K562 (cell line): ENCODE results near the gene FAM168B. TPM values are rescaled to one million over a fixed set of nuclear protein-coding genes. Genes with fewer than 3 reads are reported as not detected.
A peak's percentile ranks its signal among the peaks of the same experiment; 100 is the strongest.

Experiments
- ATF7 ChIP-seq: fragments of 450-650 bp; IDR thresholded peaks from 2 replicates; pipeline ENCODE4 v1.7.1; 2014; ENCODE audit warnings: mild to moderate bottlenecking, moderate library complexity
- BHLHE40 ChIP-seq: IDR thresholded peaks from 2 replicates; pipeline ENCODE4 v1.6.1; 2011; ENCODE audit warnings: low read length, improper control_type of control experiment
- DACH1 ChIP-seq: fragments of 450-650 bp; IDR thresholded peaks from 2 replicates; pipeline ENCODE4 v1.6.1; 2018; ENCODE audit not compliant: partially characterized antibody
- ETS1 ChIP-seq: conservative IDR thresholded peaks from 2 replicates; pipeline ENCODE4 v1.6.1; 2011; ENCODE audit warnings: low read depth, mild to moderate bottlenecking, low read length; ENCODE audit not compliant: control insufficient read depth
- FOXP1 ChIP-seq: sonication (generic); formaldehyde crosslinking; IDR thresholded peaks from 2 replicates; pipeline ENCODE4 v1.8.0; 2022; ENCODE audit warnings: mild to moderate bottlenecking, missing genetic modification reagents
- GATA2 ChIP-seq: sonication (generic); formaldehyde crosslinking; IDR thresholded peaks from 2 replicates; pipeline ENCODE4 v1.4.0; 2020; ENCODE audit warnings: mild to moderate bottlenecking, missing genetic modification reagents
- KLF1 ChIP-seq: fragments of 450-650 bp; IDR thresholded peaks from 2 replicates; pipeline ENCODE4 v1.6.1; 2016; ENCODE audit warnings: missing genetic modification characterization, missing compliant biosample characterization
- L3MBTL2 ChIP-seq: fragments of 450-650 bp; IDR thresholded peaks from 2 replicates; pipeline ENCODE4 v1.6.1; 2016; ENCODE audit warnings: mild to moderate bottlenecking, moderate library complexity
- NCOA6 ChIP-seq: fragments of 450-650 bp; IDR thresholded peaks from 2 replicates; pipeline ENCODE4 v1.6.1; 2017; ENCODE audit warnings: mild to moderate bottlenecking
- RAD51 ChIP-seq: fragments of 450-650 bp; IDR thresholded peaks from 2 replicates; pipeline ENCODE4 v1.7.1; 2016; ENCODE audit warnings: low read depth, mild to moderate bottlenecking, borderline replicate concordance
- TBP ChIP-seq: optimal IDR thresholded peaks from 2 replicates; pipeline ENCODE3; 2011; ENCODE audit warnings: low read depth, low read length, improper control_type of control experiment
- TFAP4 ChIP-seq: sonication (generic); formaldehyde crosslinking; IDR thresholded peaks from 2 replicates; pipeline ENCODE4 v1.8.0; 2022; ENCODE audit warnings: missing genetic modification reagents, mild to moderate bottlenecking, moderate library complexity, borderline replicate concordance
- THAP7 ChIP-seq: fragments of 250-450 bp; sonication (Bioruptor Pico); IDR thresholded peaks from 2 replicates; pipeline ENCODE4 v1.5.0; 2021
- USF1 ChIP-seq: sonication (generic); formaldehyde crosslinking; IDR thresholded peaks from 2 replicates; pipeline ENCODE4 v1.9.0; 2022; ENCODE audit warnings: mild to moderate bottlenecking, missing genetic modification reagents
- ZBTB43 ChIP-seq: sonication (generic); formaldehyde crosslinking; IDR thresholded peaks from 2 replicates; pipeline ENCODE4 v1.8.0; 2023; ENCODE audit warnings: mild to moderate bottlenecking, missing genetic modification reagents
- ZNF124 ChIP-seq: sonication (generic); formaldehyde crosslinking; IDR thresholded peaks from 2 replicates; pipeline ENCODE4 v1.8.1; 2022; ENCODE audit warnings: missing genetic modification reagents
- ZNF239 ChIP-seq: fragments of 250-450 bp; sonication (Bioruptor Pico); IDR thresholded peaks from 2 replicates; pipeline ENCODE4 v1.4.0; 2020; ENCODE audit warnings: mild to moderate bottlenecking
- ZNF57 ChIP-seq: fragments of 450-650 bp; formaldehyde crosslinking; IDR thresholded peaks from 2 replicates; pipeline ENCODE4 v1.4.0; 2020; ENCODE audit warnings: mild to moderate bottlenecking, moderate library complexity
- ZNF592 ChIP-seq: fragments of 450-650 bp; IDR thresholded peaks from 2 replicates; pipeline ENCODE4 v1.6.1; 2017; ENCODE audit warnings: antibody characterized with exemption, mild to moderate bottlenecking
- ZZZ3 ChIP-seq: fragments of 450-650 bp; IDR thresholded peaks from 2 replicates; pipeline ENCODE4 v1.6.1; 2016; ENCODE audit warnings: antibody characterized with exemption, mild to moderate bottlenecking, moderate library complexity
- polyA plus RNA-seq, 8 experiments: library from polyadenylated mRNA; depleted of rRNA in 4 of 8; stranded (reverse) in 5 of 8; unstranded in 3 of 8; fragments of >200 nt; fragmentation: Nextera tagmentation in 2 of 8; fragmentation: Illumina TruSeq in 1 of 8; extraction: Ambion mirVana in 2 of 8; extraction: Trizol in 1 of 8; gene quantifications; 2 replicates each; pipeline versions ENCODE4 v1.2.1 to v1.2.3, GENCODE V29; 2011 to 2014; ENCODE audit warnings: inconsistent platforms in 1 of 8, missing spikeins in 1 of 8
- total RNA-seq, 7 experiments: library from RNA; depleted of rRNA in 6 of 7; stranded (reverse); fragments of >200 nt in 6 of 7; fragmentation: Illumina TruSeq in 2 of 7; extraction: Trizol in 2 of 7; gene quantifications; 2 replicates each; pipeline versions ENCODE4 v1.2.1 to v1.2.3, GENCODE V29; 2011 to 2021; ENCODE audit warnings: low replicate concordance in 1 of 7

FAM168B gene
- total and polyA plus RNA-seq, 9 of the 15 experiments (the other 6 are each of a cell fraction or from before 2014, with no cell fraction given) = 3.3 to 76.0 (median 46.1) TPM

- TF ChIP-seq L3MBTL2 (peak; percentile 69), BHLHE40 (peak; percentile 99), FOXP1 (peak; percentile 90; the same call in 1 of the 2 replicates), ZZZ3 (no peak), ZNF57 (no peak), ZNF124 (CRISPR knock-in tag) (no peak), TFAP4 (CRISPR knock-in tag) (no peak), DACH1 (no peak), ZBTB43 (CRISPR knock-in tag) (no peak), ETS1 (peak; percentile 86), THAP7 (CRISPR knock-in tag) (peak; percentile 88; the same call in 1 of the 2 replicates), ATF7 (peak; percentile 83; the same call in 1 of the 2 replicates), ZNF239 (CRISPR knock-in tag) (no peak), ZNF592 (peak; percentile 65; the same call in 1 of the 2 replicates), USF1 (CRISPR knock-in tag) (peak; percentile 89), NCOA6 (0 out of 2 replicates have a peak, but pooled peaks have one; percentile 29), RAD51 (no peak), GATA2 (CRISPR knock-in tag) (no peak), KLF1 (peak; percentile 84), TBP (peak; percentile 35)
Observed at GRCh38 chr2:131093006-131093695, at the start of gene FAM168B (continued).
